Coronary artery (tissue), 2 donors: Measurements from ENCODE around the gene PLEKHA7.

ENCODE experiments used
- DNase-seq: peaks from one replicate; pipeline ENCODE4 v3.0.0-alpha.2; 2017; ENCODE audit warnings: low spot score
- H3K27ac ChIP-seq, 2 donors: fragments of 200-600 bp; sonication (generic); one replicate each; pipeline ENCODE4 v1.5.1; 2016 to 2019
- H3K4me3 ChIP-seq: fragments of 200-600 bp; sonication (generic); 2 replicates; pipeline ENCODE4 v1.5.1; 2016; ENCODE audit warnings: mild to moderate bottlenecking, moderate library complexity
- CTCF ChIP-seq: fragments of 200-600 bp; sonication (generic); IDR thresholded peaks from one replicate; pipeline ENCODE4 v1.5.1; 2019; ENCODE audit warnings: antibody characterized with exemption

The PLEKHA7 gene

GRCh38 chr11:16982809-16983208 is 31.4 kb downstream of the PLEKHA7 start:
- no peak for DNase-seq
- TF ChIP-seq CTCF = no peak
- no peak overlapping the region for H3K4me3 ChIP-seq
- no peak overlapping the region for H3K27ac ChIP-seq

- no peak for DNase-seq
- TF ChIP-seq CTCF = no peak
- Histone ChIP-seq H3K27ac (peak overlapping the region; percentile 10 to 30), H3K4me3 (no peak overlapping the region)
These were observed 31.9 kb downstream of the PLEKHA7 start for GRCh38 chr11:16982256-16982671.

- DNase-seq = no peak
- TF ChIP-seq CTCF = no peak
- Histone ChIP-seq H3K27ac (peak overlapping the region; percentile 10 to 30), H3K4me3 (peak overlapping the region; percentile 4)
These were observed 32.5 kb downstream of the PLEKHA7 start for GRCh38 chr11:16981651-16982194.

GRCh38 chr11:16979703-16980622 is 34.3 kb downstream of the PLEKHA7 start:
- Histone ChIP-seq H3K27ac (no peak overlapping the region), H3K4me3 (no peak overlapping the region)
- TF ChIP-seq CTCF = no peak
- no peak for DNase-seq

- H3K27ac ChIP-seq = no peak overlapping the region
- no peak overlapping the region for H3K4me3 ChIP-seq
- TF ChIP-seq CTCF = no peak
- DNase-seq = no peak
These were observed 36.3 kb downstream of the PLEKHA7 start for GRCh38 chr11:16977994-16978315.

GRCh38 chr11:16977136-16977993 is 36.8 kb downstream of the PLEKHA7 start:
- no peak overlapping the region for H3K27ac ChIP-seq
- no peak overlapping the region for H3K4me3 ChIP-seq
- DNase-seq = no peak
- no peak for TF ChIP-seq CTCF
